IPS-20b (cell line): ENCODE measurements around the gene DUSP11.
"Not testable (repeated sequence)": the region's sequence is repeated elsewhere in the genome, so short reads cannot be mapped to it uniquely, and the experiment has no call there.

Source experiments
- H3K27ac ChIP-seq: one replicate; pipeline ENCODE4 v1.5.1; 2013; ENCODE audit warnings: low read length
- H3K27me3 ChIP-seq: 2 replicates; pipeline ENCODE4 v1.6.1; 2013; ENCODE audit warnings: mild to moderate bottlenecking, low read length, inconsistent platforms; ENCODE audit not compliant: insufficient read depth
- H3K36me3 ChIP-seq: 2 replicates; pipeline ENCODE4 v1.6.1; 2013; ENCODE audit warnings: low read depth, mild to moderate bottlenecking, inconsistent platforms, low read length, moderate library complexity; ENCODE audit not compliant: insufficient read depth
- H3K4me1 ChIP-seq: 2 replicates; pipeline ENCODE4 v1.6.1; 2013; ENCODE audit warnings: mild to moderate bottlenecking, control low read depth, inconsistent platforms, low read length, moderate library complexity; ENCODE audit not compliant: insufficient read depth
- H3K4me3 ChIP-seq: 2 replicates; pipeline ENCODE4 v1.5.1; 2013; ENCODE audit warnings: mild to moderate bottlenecking, low read length, inconsistent platforms
- H3K9ac ChIP-seq: 2 replicates; pipeline ENCODE4 v1.6.1; 2013; ENCODE audit warnings: low read depth, mild to moderate bottlenecking, inconsistent platforms, low read length, moderate library complexity
- H3K9me3 ChIP-seq: 2 replicates; pipeline ENCODE4 v1.6.1; 2013; ENCODE audit warnings: mild to moderate bottlenecking, low read depth, low read length, inconsistent platforms; ENCODE audit not compliant: insufficient read depth

Gene DUSP11

GRCh38 chr2:73766994-73767393, 12.9 kb downstream of the DUSP11 start:
- Histone ChIP-seq H3K9ac (no peak overlapping the region), H3K27me3 (no peaks in the 10 kb centered on the region), H3K27ac (no peak overlapping the region), H3K9me3 (no peaks in the 10 kb centered on the region), H3K4me1 (no peaks in the 10 kb centered on the region), H3K36me3 (peaks cover 78% of the 10 kb centered on the region), H3K4me3 (no peak overlapping the region)

DNA sequence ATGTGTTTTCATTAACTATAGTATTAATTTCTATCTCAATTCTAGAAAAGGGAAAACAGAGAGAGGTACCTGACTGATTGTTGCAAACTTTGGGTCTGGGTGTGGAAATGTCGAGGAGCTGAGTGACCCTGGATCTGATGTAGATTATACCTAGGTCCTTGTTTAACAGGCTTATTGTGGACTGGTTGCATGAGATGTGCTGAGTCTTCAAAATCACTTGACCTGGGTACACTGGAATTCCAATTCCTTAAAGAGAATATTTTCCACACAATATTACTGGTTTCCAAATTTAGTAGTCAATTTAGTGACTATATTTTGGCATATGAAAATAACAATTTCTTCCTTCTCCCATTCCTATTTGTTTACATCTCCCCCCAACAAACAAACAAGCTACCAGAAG, 13.6 kb downstream of the DUSP11 start:
- peaks cover 83% of the 10 kb centered on the region for H3K36me3 ChIP-seq
- no peak overlapping the region for H3K27ac ChIP-seq
- no peak overlapping the region for H3K9ac ChIP-seq
- no peaks in the 10 kb centered on the region for H3K27me3 ChIP-seq
- no peaks in the 10 kb centered on the region for H3K4me1 ChIP-seq
- H3K9me3 ChIP-seq, result no peaks in the 10 kb centered on the region
- no peak overlapping the region for H3K4me3 ChIP-seq

GRCh38 chr2:73764945-73765344, 15.0 kb downstream of the DUSP11 start:
- Histone ChIP-seq H3K9ac (no peak overlapping the region), H3K9me3 (no peaks in the 10 kb centered on the region), H3K36me3 (peaks cover 88% of the 10 kb centered on the region), H3K4me3 (no peak overlapping the region), H3K4me1 (no peaks in the 10 kb centered on the region), H3K27ac (no peak overlapping the region), H3K27me3 (no peaks in the 10 kb centered on the region)

DNA sequence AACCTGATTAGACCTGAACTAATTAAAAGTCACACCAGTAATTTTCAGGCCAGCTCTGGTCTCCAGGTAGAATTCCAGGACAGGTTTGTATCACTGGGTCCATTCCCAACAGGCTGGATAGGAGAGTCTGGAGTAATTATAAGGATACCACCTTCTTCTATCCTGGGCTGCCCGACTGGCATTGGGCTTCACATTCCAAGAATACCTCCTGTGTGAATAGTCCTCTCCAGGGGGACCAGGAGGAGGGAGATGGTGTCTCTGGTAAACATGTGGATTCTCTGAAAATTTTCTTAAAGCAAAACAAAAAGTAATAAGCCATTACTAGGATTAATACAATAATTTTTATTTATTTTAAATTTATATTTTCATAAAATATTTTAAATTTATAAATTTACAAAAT, 17.3 kb downstream of the DUSP11 start:
- H3K4me3 ChIP-seq, result no peak overlapping the region
- no peaks in the 10 kb centered on the region for H3K27me3 ChIP-seq
- H3K9ac ChIP-seq, result no peak overlapping the region
- no peaks in the 10 kb centered on the region for H3K4me1 ChIP-seq
- peaks cover 80% of the 10 kb centered on the region for H3K36me3 ChIP-seq
- no peaks in the 10 kb centered on the region for H3K9me3 ChIP-seq
- H3K27ac ChIP-seq, result no peak overlapping the region

DNA sequence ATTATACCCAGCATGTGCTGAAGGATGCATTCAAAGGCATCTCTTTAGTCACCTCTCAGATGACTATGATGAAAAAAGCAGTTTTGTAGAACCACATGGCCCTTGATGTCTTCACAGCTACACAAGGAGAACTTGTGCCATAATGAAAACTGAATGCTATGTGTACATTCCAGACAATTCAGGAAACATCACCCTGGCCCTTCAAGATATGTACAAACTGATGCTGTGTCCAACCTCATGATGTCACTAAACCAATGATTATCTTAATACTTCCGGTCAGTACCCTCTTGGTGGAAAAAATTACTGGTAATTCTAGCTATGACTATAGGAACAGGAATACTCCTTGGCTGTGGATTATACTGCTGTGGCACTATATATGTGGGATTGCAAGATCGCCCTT, 20.0 kb downstream of the DUSP11 start:
- Histone ChIP-seq H3K27ac (no peak overlapping the region), H3K36me3 (peaks cover 72% of the 10 kb centered on the region), H3K4me1 (no peaks in the 10 kb centered on the region), H3K9me3 (peaks cover 8% of the 10 kb centered on the region), H3K9ac (no peak overlapping the region), H3K4me3 (no peak overlapping the region), H3K27me3 (no peaks in the 10 kb centered on the region)

- H3K9me3 ChIP-seq, result peaks cover 8% of the 10 kb centered on the region
- no peaks in the 10 kb centered on the region for H3K4me1 ChIP-seq
- H3K27me3 ChIP-seq, result no peaks in the 10 kb centered on the region
- no peak overlapping the region for H3K9ac ChIP-seq
- no peak overlapping the region for H3K4me3 ChIP-seq
- H3K27ac ChIP-seq, result no peak overlapping the region
- H3K36me3 ChIP-seq, result peaks cover 67% of the 10 kb centered on the region
These were observed 20.6 kb downstream of the DUSP11 start for GRCh38 chr2:73759285-73759764.

DNA sequence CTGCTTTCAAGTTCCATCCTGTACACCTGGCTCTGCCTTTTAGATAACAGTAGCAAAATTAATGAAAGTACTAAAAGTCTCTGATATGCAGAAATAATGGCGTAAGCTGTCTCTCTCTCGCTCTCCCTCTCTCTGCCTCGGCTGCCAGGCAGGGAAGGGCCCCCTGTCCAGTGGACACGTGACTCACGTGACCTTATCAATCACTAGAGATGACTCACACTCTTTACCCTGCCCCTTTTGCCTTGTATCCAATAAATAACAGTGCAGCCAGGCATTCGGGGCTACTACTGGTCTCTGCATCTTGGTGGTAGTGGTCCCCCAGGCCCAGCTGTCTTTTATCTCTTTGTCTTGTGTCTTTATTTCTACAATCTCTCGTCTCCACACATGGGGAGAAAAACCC, 25.6 kb downstream of the DUSP11 start:
- not testable (repeated sequence) for H3K9me3 ChIP-seq, H3K27ac ChIP-seq, H3K9ac ChIP-seq, H3K27me3 ChIP-seq, H3K4me1 ChIP-seq, H3K4me3 ChIP-seq
- H3K36me3 ChIP-seq, result peaks cover 25% of the 10 kb centered on the region

DNA sequence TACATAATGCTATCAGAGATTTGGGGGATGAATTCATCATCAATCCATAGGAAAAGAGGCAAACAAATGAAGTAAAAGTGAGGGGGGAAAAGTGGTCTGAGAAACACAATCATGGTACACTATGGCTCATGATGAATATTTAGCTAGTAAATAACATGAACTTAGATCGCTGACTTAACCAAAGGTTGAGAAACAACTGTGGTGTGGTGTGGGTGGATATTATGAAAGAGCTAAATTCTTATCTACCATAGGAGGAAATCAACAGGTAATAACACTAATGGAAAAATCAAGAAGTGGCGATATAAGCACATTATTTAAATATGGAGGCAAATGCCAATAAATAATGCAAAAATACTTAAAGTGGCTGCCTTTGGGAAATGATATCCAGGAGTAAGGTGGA, 30.6 kb downstream of the DUSP11 start:
- Histone ChIP-seq H3K36me3 (no peaks in the 10 kb centered on the region; the same call in 1 of the 2 replicates), H3K27me3 (no peaks in the 10 kb centered on the region), H3K27ac (no peak overlapping the region)

DNA sequence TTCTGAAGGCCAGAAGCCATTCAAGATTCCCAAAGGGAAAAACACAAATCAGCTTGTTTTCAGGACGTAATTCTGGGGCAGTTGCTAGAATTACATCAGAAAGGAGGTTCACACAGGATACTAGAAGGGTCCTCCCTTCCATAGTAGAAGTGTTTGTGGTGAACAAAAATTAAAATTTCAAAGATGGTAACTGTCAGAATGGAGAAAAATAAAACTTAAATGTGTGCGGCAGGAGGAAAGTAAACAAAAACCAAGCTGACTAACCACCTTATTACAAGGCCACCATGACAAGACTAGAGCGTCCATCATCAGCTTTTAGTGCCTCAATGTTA, 33.1 kb downstream of the DUSP11 start:
- Histone ChIP-seq H3K9me3 (no peaks in the 10 kb centered on the region), H3K27me3 (peaks cover 11% of the 10 kb centered on the region), H3K27ac (no peak overlapping the region), H3K4me3 (no peak overlapping the region), H3K4me1 (peaks cover 5% of the 10 kb centered on the region; the same call in 1 of the 2 replicates), H3K9ac (no peak overlapping the region), H3K36me3 (no peaks in the 10 kb centered on the region)

More for the DNA sequence above, 30.6 kb downstream of the DUSP11 start:
- Histone ChIP-seq H3K4me3 (no peak overlapping the region), H3K4me1 (peaks cover 5% of the 10 kb centered on the region; the same call in 1 of the 2 replicates), H3K9me3 (no peaks in the 10 kb centered on the region; the same call in 1 of the 2 replicates), H3K9ac (no peak overlapping the region)

GRCh38 chr2:73746015-73746876, 33.7 kb downstream of the DUSP11 start:
- Histone ChIP-seq H3K27me3 (peaks cover 17% of the 10 kb centered on the region), H3K36me3 (no peaks in the 10 kb centered on the region), H3K9ac (no peak overlapping the region), H3K9me3 (no peaks in the 10 kb centered on the region), H3K27ac (no peak overlapping the region), H3K4me3 (no peak overlapping the region), H3K4me1 (peaks cover 5% of the 10 kb centered on the region; the same call in 1 of the 2 replicates)

DNA sequence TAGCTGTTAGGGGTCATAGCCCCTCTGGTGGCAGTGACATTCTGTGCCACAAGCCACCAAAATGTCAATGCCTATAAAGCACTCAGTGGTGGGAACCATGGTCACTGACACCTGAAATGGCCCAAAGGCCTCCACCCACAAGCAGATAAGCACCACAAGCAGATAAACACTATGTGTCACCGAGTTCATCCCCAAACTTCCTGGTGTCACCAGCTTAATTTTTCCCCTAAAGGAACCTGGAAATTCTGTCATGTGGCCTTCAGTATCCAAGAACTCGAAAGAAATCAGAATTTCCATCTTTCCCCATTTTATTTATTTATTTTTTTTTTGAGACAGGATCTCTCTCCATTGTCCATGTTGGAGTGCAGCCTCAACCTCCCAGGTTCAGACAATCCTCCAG, 39.1 kb downstream of the DUSP11 start:
- Histone ChIP-seq H3K36me3 (no peaks in the 10 kb centered on the region), H3K27ac (no peak overlapping the region), H3K4me3 (no peak overlapping the region), H3K4me1 (no peaks in the 10 kb centered on the region), H3K9me3 (peaks cover 7% of the 10 kb centered on the region; the same call in 1 of the 2 replicates), H3K27me3 (peaks cover 48% of the 10 kb centered on the region), H3K9ac (no peak overlapping the region)

DNA sequence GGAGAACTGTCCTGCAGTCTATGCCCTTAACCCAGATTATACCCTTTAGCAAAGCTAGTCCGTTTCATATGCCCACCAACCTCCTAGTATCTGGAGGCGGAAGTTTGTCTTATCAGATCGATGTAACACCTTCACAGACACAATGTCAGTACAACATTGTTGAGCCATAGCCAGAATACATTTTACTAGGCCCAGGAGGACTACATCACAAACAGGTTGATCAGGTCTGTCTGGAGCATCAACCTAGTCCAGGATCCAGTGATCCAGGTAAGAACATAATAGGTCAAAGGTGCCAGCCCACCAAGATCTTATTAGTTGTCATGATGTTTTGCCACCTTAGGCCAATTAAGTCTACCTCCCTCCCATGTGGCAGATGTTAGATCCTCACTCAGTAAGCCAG, 40.8 kb downstream of the DUSP11 start:
- Histone ChIP-seq H3K36me3 (peaks cover 4% of the 10 kb centered on the region; the same call in 1 of the 2 replicates), H3K4me3 (no peak overlapping the region), H3K9me3 (peaks cover 7% of the 10 kb centered on the region; the same call in 1 of the 2 replicates), H3K9ac (no peak overlapping the region), H3K4me1 (no peaks in the 10 kb centered on the region), H3K27ac (no peak overlapping the region), H3K27me3 (peaks cover 48% of the 10 kb centered on the region)
